Fibroblast of mammary gland (primary cell): ENCODE measurements around the gene HSPA12A.

ENCODE experiments used
- DNase-seq: peaks from one replicate; pipeline ENCODE4 v3.0.0-alpha.2; 2010; ENCODE audit warnings: low read depth
- H3K4me3 ChIP-seq: 2 replicates; pipeline ENCODE4 v1.5.1; 2011; ENCODE audit warnings: low read depth, mild to moderate bottlenecking, low read length, moderate library complexity; ENCODE audit not compliant: control insufficient read depth
- TF ChIP-seq, protein P1 (sequence below): conservative IDR thresholded peaks from 2 replicates; pipeline ENCODE4 v1.5.1; 2011; ENCODE audit warnings: low read depth, low read length, inconsistent platforms; ENCODE audit not compliant: control insufficient read depth, insufficient read depth

The HSPA12A gene

DNA sequence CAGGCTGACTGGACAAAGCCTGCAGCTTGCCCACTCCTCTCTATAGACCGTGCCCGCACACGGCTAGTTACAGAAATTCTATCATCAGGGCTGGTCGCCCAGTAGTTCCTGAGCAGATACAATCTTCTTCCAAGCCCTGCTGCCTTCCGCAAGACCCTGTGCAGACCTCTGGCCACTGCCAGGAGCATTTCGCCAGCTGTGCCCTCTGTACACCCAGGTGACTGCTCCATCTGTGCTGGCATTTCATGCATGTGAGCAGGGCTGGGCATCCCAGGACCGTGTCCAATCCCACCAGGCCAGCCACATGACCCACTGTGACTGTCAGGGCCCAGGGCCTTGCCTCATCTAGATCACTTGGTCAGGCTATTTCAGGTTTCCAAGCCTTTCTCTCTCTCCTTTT lies 36.9 kb downstream of the HSPA12A start:
- TF ChIP-seq, protein P1, sequence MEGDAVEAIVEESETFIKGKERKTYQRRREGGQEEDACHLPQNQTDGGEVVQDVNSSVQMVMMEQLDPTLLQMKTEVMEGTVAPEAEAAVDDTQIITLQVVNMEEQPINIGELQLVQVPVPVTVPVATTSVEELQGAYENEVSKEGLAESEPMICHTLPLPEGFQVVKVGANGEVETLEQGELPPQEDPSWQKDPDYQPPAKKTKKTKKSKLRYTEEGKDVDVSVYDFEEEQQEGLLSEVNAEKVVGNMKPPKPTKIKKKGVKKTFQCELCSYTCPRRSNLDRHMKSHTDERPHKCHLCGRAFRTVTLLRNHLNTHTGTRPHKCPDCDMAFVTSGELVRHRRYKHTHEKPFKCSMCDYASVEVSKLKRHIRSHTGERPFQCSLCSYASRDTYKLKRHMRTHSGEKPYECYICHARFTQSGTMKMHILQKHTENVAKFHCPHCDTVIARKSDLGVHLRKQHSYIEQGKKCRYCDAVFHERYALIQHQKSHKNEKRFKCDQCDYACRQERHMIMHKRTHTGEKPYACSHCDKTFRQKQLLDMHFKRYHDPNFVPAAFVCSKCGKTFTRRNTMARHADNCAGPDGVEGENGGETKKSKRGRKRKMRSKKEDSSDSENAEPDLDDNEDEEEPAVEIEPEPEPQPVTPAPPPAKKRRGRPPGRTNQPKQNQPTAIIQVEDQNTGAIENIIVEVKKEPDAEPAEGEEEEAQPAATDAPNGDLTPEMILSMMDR = no peak
- no peak overlapping the region for H3K4me3 ChIP-seq
- DNase-seq = no peak

DNA sequence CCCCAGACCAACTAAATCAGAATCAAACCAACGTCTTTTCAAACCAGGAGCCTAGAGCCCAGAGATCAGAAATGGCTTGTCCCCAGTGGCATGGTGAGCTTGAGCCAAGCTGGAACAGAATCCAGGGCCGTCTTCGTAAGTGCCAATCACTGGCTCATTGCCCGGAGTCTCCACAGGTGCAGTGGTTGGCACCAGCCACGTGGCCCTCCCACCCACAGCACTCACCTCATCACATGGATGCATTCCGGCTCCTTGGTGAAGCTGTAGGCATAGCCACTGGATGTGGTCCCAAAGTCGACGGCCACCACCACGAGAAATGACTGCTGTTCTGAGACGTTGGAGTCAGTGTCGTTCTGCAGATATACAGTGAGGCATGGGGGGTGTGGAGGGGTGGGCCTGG lies 37.4 kb downstream of the HSPA12A start:
- no peak for DNase-seq
- H3K4me3 ChIP-seq = no peak overlapping the region
- TF ChIP-seq, protein P1 = no peak

DNA sequence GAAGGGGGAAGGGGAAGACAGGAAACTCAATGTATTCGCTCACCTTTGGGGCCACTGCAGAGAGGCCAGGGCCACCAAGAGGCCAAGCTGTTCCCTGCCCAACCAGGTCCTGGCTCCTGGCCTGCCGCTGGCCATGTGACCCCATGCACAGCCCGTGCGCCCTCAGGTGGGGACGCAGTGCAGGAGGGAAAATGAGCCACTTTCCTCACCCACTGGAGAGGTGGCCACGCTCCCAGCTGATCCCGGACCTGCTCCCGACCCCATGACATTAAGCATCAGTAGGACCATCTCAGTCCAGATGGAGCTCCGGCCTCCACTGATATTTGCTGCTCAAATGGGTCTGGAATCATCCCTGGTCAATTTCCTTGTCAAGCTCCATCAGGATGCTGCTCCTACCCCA lies 40.2 kb downstream of the HSPA12A start:
- TF ChIP-seq, protein P1 = no peak
- no peak for DNase-seq
- no peak overlapping the region for H3K4me3 ChIP-seq

DNA sequence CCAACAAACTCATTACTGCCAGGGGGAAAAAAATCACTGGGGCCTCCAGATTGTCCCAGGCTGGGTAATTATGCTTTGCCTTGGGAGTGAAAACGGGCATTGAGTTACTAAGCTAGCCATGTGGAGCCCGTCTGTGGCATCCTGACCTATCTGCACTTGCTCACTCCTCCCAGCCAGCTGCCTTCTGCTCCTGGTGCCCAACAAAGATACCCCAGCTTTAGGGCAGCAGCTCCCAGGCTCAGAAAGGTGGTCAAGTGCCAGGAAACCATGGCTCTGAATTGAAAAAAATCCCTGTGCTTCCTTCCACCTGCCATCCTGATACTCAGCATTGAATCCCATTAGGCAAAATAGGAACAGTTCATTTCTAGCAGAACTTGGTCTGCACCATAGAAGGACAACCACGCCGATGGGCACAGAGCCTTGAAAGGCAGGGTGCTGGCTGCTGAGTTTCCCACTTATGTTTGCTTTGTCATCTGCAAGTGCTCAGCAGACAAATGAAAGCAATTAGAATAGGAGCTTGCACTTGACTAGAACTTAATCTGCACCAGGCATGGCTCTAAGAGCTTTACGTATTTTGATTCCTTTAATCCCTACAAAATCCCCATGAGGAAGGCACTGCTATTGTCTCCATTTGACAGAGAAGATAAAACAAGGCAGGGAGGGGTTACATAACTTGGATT lies 42.8 kb downstream of the HSPA12A start:
- TF ChIP-seq, protein P1 = no peak
- DNase-seq = no peak
- H3K4me3 ChIP-seq = no peak overlapping the region

DNA sequence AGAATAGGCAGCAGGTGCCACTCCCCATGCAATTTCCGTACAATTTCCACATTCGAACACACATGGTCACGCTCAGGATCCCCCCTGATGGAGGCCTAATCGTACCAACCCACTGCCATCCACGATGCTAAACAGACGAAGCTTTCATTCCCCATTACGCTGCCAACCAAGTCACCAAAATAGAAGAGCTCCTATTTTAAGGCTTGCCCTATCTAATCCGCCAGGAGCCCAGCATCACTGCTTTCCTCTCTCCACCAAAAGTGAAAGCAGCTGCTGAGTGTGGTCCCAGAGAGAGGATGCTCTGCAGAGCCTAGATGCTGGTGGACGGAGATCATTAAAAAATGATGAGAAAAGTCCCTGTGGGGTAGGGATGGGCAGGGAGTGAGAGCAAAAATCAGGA lies 43.3 kb downstream of the HSPA12A start:
- TF ChIP-seq, protein P1 = no peak
- DNase-seq = no peak
- no peak overlapping the region for H3K4me3 ChIP-seq

DNA sequence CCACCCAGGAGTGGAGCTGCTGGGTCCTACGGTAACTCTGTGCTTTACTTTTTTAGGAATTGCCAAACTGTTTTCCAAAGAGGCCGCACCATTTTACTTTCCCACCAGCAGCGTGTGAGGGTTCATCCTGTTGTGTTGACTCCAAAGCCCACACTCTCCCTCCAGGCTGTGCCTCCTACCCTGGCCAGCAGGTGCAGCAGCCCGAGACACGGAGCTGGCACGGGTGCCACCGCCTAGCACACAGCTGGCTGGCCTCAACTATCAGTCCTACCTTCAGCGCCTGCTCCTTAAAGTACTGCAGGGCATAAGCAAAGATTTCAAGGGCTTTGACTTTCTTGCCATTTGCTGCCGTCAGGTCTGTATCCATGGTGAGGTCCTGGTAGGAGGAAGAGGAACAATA lies 44.0 kb downstream of the HSPA12A start:
- TF ChIP-seq, protein P1 = no peak
- no peak overlapping the region for H3K4me3 ChIP-seq
- no peak for DNase-seq

DNA sequence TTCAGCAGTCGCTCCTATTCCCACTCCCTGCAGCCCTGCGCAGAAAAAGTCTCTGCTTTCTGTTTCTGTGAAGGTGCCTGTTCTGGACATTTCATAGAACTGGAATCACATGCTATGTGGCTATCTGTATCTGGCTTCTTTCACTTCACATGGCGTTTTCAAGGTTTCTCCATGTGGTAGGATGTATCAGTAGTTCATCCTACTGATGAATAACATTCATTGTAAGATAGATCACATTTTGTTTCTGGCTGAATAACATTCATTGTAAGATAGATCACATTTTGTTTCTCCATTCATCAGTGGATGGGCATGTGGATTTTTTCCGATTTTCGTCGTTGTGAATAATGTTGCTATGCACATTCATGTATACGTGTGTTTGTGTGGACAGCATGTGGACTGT lies 44.5 kb downstream of the HSPA12A start:
- TF ChIP-seq, protein P1 = no peak
- H3K4me3 ChIP-seq = no peak overlapping the region
- no peak for DNase-seq
